ENCODE measurements around the gene TRMT61B.

Gene TRMT61B

DNA sequence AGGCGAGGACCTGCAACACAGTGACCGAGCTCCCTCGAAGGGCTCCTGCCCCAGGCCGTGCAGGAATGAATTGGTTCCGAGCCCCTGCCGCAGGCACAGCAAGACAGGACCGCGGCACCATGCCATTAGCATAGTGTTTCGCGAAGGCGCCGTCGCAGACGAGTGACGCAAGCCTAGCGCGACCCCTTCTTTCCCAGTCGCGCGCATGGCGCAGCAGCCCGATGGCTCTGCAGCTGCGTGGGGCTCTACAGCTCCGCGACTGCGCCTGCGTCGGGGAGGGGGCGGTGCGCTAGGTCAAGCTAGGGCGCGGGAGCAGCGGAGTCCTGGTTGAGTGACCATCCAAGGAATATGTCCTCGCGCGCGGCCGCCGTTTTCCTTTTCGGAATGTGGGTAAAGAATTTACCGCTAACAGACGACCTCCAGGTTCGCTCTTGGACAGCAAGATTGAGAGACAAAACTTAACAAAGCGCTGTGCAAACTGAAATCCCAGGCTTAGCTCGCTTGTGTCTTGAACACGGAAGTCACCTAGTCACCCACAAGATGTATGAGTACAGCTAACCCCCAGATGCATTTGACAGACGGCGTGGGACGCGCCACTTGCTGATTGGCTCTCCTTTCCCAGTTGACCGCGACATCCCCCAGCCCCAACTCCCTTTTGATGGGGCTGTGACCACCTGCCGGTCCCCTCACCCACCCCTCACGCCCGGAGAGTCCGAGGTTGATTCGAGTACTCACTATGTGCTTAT, at the start of gene TRMT61B:
TRMT61B (minus strand) TSS at position 164 of the 746 bp plus-strand sequence; CDS start at position 132, 32 bp downstream.
- TF ChIP-seq, protein P1, sequence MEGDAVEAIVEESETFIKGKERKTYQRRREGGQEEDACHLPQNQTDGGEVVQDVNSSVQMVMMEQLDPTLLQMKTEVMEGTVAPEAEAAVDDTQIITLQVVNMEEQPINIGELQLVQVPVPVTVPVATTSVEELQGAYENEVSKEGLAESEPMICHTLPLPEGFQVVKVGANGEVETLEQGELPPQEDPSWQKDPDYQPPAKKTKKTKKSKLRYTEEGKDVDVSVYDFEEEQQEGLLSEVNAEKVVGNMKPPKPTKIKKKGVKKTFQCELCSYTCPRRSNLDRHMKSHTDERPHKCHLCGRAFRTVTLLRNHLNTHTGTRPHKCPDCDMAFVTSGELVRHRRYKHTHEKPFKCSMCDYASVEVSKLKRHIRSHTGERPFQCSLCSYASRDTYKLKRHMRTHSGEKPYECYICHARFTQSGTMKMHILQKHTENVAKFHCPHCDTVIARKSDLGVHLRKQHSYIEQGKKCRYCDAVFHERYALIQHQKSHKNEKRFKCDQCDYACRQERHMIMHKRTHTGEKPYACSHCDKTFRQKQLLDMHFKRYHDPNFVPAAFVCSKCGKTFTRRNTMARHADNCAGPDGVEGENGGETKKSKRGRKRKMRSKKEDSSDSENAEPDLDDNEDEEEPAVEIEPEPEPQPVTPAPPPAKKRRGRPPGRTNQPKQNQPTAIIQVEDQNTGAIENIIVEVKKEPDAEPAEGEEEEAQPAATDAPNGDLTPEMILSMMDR (conservative IDR thresholded peaks at IDR 0.05; ENCODE audit: low read depth, low read length), result no peak
- H3K4me3 ChIP-seq (ENCODE audit: low read depth, low read length), result peak within 1 kb of the TSS; percentile 94
- DNase-seq (ENCODE audit: low read depth), result peak; percentile 95

DNA sequence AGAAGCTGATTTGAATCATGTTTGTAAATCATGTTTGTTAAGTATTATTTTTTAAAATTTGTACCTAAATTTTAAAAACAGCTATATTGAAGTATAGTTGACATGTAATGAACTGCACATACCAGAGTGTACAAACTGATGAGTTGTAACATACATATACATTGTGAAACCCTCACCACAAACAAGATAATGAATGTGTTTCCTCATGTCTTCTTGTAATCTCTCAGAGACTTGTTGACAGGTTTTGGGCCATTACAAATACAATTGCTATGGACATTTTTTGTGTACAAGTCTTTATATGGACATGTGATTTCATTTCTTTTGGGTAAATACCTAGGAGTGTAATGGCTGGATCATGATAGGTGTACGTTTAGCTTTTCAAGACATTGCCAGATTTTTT, 45.8 kb upstream of the TRMT61B start:
- peak; percentile 90 for DNase-seq (ENCODE audit: low read depth)
- TF ChIP-seq, protein P1 (conservative IDR thresholded peaks at IDR 0.05; ENCODE audit: low read depth, low read length), result no peak
- H3K4me3 ChIP-seq (ENCODE audit: low read depth, low read length), result no peak overlapping the region

DNA sequence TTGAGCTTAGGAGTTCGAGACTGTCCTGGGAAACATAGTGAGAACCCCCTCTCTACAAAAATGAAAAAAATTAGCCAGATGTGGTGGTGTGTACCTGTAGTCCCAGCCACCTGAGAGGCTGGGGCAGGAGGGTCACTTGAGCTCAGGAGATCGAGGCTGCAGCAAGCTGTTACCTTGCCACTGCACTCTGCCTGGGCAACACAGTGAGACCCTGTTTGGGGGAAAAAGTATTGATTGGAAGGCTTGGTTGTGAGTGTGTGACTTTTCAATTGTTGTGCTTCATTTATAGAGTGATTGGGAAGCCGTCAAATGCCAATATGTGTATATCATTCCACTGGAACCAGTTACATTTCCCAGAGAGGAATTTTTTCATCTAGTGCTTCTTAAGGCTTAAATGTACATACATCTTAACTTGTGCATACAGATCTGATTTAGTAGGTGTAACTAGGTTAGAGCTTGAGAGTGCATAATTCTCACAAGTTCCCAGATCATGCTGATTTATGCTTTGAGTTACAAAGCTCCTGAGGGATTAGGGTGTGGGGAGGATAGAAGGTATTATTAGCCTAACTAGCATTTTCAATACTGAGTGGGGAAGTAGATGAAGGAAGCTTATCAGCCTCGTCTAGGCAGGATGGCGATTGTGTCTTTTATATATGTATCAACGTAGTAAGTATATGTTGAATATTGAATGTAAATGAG, 39.7 kb upstream of the TRMT61B start:
- no peak for DNase-seq (ENCODE audit: low read depth)
- H3K4me3 ChIP-seq (ENCODE audit: low read depth, low read length), result no peak overlapping the region
- TF ChIP-seq, protein P1 (conservative IDR thresholded peaks at IDR 0.05; ENCODE audit: low read depth, low read length), result no peak

- DNase-seq (ENCODE audit: low read depth), result no peak
- no peak overlapping the region for H3K4me3 ChIP-seq (ENCODE audit: low read depth, low read length)
- TF ChIP-seq, protein P1 (conservative IDR thresholded peaks at IDR 0.05; ENCODE audit: low read depth, low read length), result no peak
Observed at GRCh38 chr2:28908172-28908571, 38.1 kb upstream of the TRMT61B start.

DNA sequence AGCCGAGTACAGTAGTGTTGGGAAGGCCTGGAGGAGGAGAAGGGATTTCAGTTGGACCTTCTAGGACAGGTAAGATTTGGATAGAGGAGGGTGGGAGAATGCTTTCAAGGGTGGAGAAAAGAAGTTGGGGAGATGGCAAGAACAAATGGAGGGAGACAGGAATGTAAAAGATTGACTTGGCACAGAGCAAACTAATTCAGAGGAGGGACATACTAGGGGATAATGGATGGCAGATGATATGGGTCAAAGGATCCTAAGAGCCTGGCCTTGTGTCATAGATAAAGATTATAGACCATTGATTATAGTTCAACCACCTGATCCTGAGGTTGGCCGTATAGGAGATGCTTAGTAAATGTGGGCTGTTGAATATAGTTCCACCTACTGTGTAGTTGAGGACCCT, 36.7 kb upstream of the TRMT61B start:
- TF ChIP-seq, protein P1 (conservative IDR thresholded peaks at IDR 0.05; ENCODE audit: low read depth, low read length), result no peak
- H3K4me3 ChIP-seq (ENCODE audit: low read depth, low read length), result no peak overlapping the region
- DNase-seq (ENCODE audit: low read depth), result no peak

DNA sequence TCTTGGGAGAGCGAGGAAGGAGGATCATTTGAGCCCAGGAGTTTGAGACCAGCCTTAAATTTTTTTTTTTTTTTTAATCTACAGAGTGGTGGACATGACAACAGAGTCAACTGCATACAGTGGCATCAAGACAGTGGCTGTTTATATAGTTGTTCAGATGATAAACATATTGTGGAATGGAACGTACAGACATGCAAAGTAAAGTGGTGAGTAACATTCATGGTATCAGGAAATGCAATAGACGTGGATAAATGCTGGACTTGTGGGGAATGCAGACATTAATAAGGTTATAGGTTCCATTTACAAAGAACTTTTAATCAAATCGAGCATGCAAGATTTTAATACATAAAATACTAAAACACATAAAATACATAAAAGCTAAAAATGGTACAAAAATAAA, 36.3 kb upstream of the TRMT61B start:
- TF ChIP-seq, protein P1 (conservative IDR thresholded peaks at IDR 0.05; ENCODE audit: low read depth, low read length), result no peak
- no peak overlapping the region for H3K4me3 ChIP-seq (ENCODE audit: low read depth, low read length)
- peak; percentile 50 for DNase-seq (ENCODE audit: low read depth)
